SK-N-SH (cell line): Measurements from ENCODE around the gene PIEZO2. TPM values are rescaled to one million over a fixed set of nuclear protein-coding genes. Genes with fewer than 3 reads are reported as not detected.

Source experiments
- CTCF ChIA-PET: fragments of 300-600, 350-600 bp; formaldehyde crosslinking; extraction: SDS; loops from one replicate; lab custom pipeline; 2021; lab: Yijun Ruan, JAX
- POLR2A ChIA-PET: fragments of 350-600 bp; sonication (Branson Sonifier 250); formaldehyde crosslinking; extraction: SDS; loops from one replicate; lab custom pipeline; 2020; ENCODE audit warnings: antibody characterized with exemption, inconsistent platforms; lab: Yijun Ruan, JAX
- DNase-seq: peaks from one replicate; pipeline ENCODE4 v3.0.0; 2012
- H2AFZ ChIP-seq: fragments of 200-600 bp; sonication (generic); 2 replicates; pipeline ENCODE4 v1.8.1; 2016; ENCODE audit warnings: antibody characterized with exemption, mild to moderate bottlenecking, low read depth
- H3F3A ChIP-seq: fragments of 200-600 bp; sonication (generic); replicated peaks from 2 replicates; pipeline ENCODE3; 2016; ENCODE audit warnings: antibody characterized with exemption, mild to moderate bottlenecking; ENCODE audit not compliant: insufficient read depth
- H3K27ac ChIP-seq, 2 experiments: fragments of 200-500 bp in 1 of 2; fragments of 200-600 bp in 1 of 2; sonication (Bioruptor generic) in 1 of 2; sonication (generic), shearing (Covaris generic) in 1 of 2; 2 replicates each; pipeline versions ENCODE4 v1.5.1 to v1.6.1; 2014 to 2016; ENCODE audit warnings: low read depth in 2 of 2, inconsistent platforms in 1 of 2, low read length in 1 of 2, mild to moderate bottlenecking in 1 of 2, mixed read lengths in 1 of 2
- H3K27me3 ChIP-seq: fragments of 200-600 bp; sonication (generic), shearing (Covaris generic); 2 replicates; pipeline ENCODE4 v1.6.1; 2016; ENCODE audit warnings: mixed run types; ENCODE audit not compliant: insufficient read depth
- H3K36me3 ChIP-seq, 2 experiments: fragments of 200-500 bp in 1 of 2; fragments of 200-600 bp in 1 of 2; sonication (Bioruptor generic) in 1 of 2; sonication (generic) in 1 of 2; replicated peaks in 1 of 2; 2 replicates each; pipeline versions ENCODE3 to v1.5.1; 2014 to 2016; ENCODE audit warnings: low read length in 1 of 2, mild to moderate bottlenecking in 1 of 2; ENCODE audit not compliant: insufficient read depth in 2 of 2, control insufficient read depth in 1 of 2
- H3K4me1 ChIP-seq, 2 experiments: fragments of 200-500 bp in 1 of 2; fragments of 200-600 bp in 1 of 2; sonication (Bioruptor generic) in 1 of 2; sonication (generic), shearing (Covaris generic) in 1 of 2; 2 replicates each; pipeline versions ENCODE4 v1.5.1 to v1.6.1; 2014 to 2016; ENCODE audit warnings: low read depth in 1 of 2, low read length in 1 of 2, mixed run types in 1 of 2; ENCODE audit not compliant: insufficient read depth in 2 of 2, control insufficient read depth in 1 of 2
- H3K4me2 ChIP-seq: fragments of 200-600 bp; sonication (generic), shearing (Covaris generic); 2 replicates; pipeline ENCODE4 v1.6.1; 2017; ENCODE audit warnings: mixed run types
- H3K4me3 ChIP-seq, 2 experiments: fragments of 200-500 bp in 1 of 2; fragments of 200-600 bp in 1 of 2; sonication (Bioruptor generic) in 1 of 2; sonication (generic), shearing (Covaris generic) in 1 of 2; 2 replicates each; pipeline versions ENCODE4 v1.5.1 to v1.8.1; 2014 to 2016; ENCODE audit warnings: low read depth in 2 of 2, inconsistent platforms in 1 of 2, low read length in 1 of 2, mild to moderate bottlenecking in 1 of 2, mixed read lengths in 1 of 2, moderate library complexity in 1 of 2
- H3K79me2 ChIP-seq: fragments of 200-600 bp; sonication (generic); 2 replicates; pipeline ENCODE4 v1.8.1; 2017; ENCODE audit warnings: mild to moderate bottlenecking; ENCODE audit not compliant: insufficient read depth
- H3K9ac ChIP-seq: fragments of 200-600 bp; sonication (generic); 2 replicates; pipeline ENCODE4 v1.6.1; 2017; ENCODE audit warnings: mixed run types
- H3K9me2 ChIP-seq: fragments of 200-600 bp; sonication (generic); 2 replicates; pipeline ENCODE4 v1.6.1; 2017; ENCODE audit warnings: mixed run types
- H3K9me3 ChIP-seq: fragments of 200-600 bp; sonication (generic); 2 replicates; pipeline ENCODE4 v1.6.1; 2017; ENCODE audit warnings: mixed run types, mild to moderate bottlenecking, moderate library complexity
- H4K20me1 ChIP-seq: fragments of 200-600 bp; sonication (generic); 2 replicates; pipeline ENCODE4 v1.6.1; 2017; ENCODE audit warnings: mild to moderate bottlenecking, mixed run types; ENCODE audit not compliant: insufficient read depth
- CHD2 ChIP-seq: fragments of 150-350 bp; IDR thresholded peaks from 2 replicates; pipeline ENCODE4 v1.6.1; 2018; ENCODE audit warnings: low read length; ENCODE audit not compliant: partially characterized antibody
- CTCF ChIP-seq: fragments of 200-600 bp; sonication (generic); IDR thresholded peaks from 2 replicates; pipeline ENCODE4 v1.6.1; 2017; ENCODE audit warnings: antibody characterized with exemption, mild to moderate bottlenecking, moderate library complexity
- ELF1 ChIP-seq: IDR thresholded peaks from 2 replicates; pipeline ENCODE4 v1.4.0; 2012
- EP300 ChIP-seq, 2 experiments: IDR thresholded peaks; 2 replicates each; pipeline versions ENCODE4 v1.4.0 to v1.6.1; 2012; ENCODE audit warnings: borderline replicate concordance in 1 of 2, low read depth in 1 of 2, low read length in 1 of 2
- EZH2phosphoT487 ChIP-seq: fragments of 200-600 bp; sonication (generic); IDR thresholded peaks from 2 replicates; pipeline ENCODE4 v1.6.1; 2017; ENCODE audit warnings: low read depth, mixed run types, mild to moderate bottlenecking, antibody characterized with exemption, moderate library complexity, borderline replicate concordance
- GABPA ChIP-seq: IDR thresholded peaks from 2 replicates; pipeline ENCODE4 v1.4.0; 2012; ENCODE audit warnings: low read depth, mild to moderate bottlenecking
- MEF2A ChIP-seq: IDR thresholded peaks from 2 replicates; pipeline ENCODE4 v1.4.0; 2012; ENCODE audit warnings: low read depth, borderline replicate concordance
- MXI1 ChIP-seq: IDR thresholded peaks from 2 replicates; pipeline ENCODE4 v1.6.1; 2012; ENCODE audit warnings: mild to moderate bottlenecking, low read depth, low read length, improper control_type of control experiment
- PBX3 ChIP-seq: IDR thresholded peaks from 2 replicates; pipeline ENCODE4; 2012
- RAD21 ChIP-seq: IDR thresholded peaks from 2 replicates; pipeline ENCODE4 v1.6.1; 2012; ENCODE audit warnings: mild to moderate bottlenecking, low read length
- RFX5 ChIP-seq: IDR thresholded peaks from 2 replicates; pipeline ENCODE4 v1.6.1; 2012; ENCODE audit warnings: mild to moderate bottlenecking, improper control_type of control experiment, low read length
- RXRA ChIP-seq: IDR thresholded peaks from 2 replicates; pipeline ENCODE4 v1.4.0; 2012; ENCODE audit warnings: low read depth, mild to moderate bottlenecking, borderline replicate concordance
- SMC3 ChIP-seq: IDR thresholded peaks from 2 replicates; pipeline ENCODE4 v1.6.1; 2012; ENCODE audit warnings: low read depth, low read length, improper control_type of control experiment
- YY1 ChIP-seq: IDR thresholded peaks from 2 replicates; pipeline ENCODE4 v1.4.0; 2012; ENCODE audit warnings: low read depth, mild to moderate bottlenecking
- ZBTB33 ChIP-seq: IDR thresholded peaks from 2 replicates; pipeline ENCODE4 v1.4.0; 2012; ENCODE audit warnings: low read depth, borderline replicate concordance
- WGBS: methylation state at CpG from one replicate; pipeline ENCODE4 v1.1.6; 2017; ENCODE audit warnings: low lambda C conversion rate; 5-methylcytosine and 5-hydroxymethylcytosine counted together
- polyA plus RNA-seq, 3 experiments: library from polyadenylated mRNA; depleted of rRNA; stranded (reverse); fragments of >200 nt; gene quantifications; 2 replicates each; pipeline ENCODE4 v1.2.3, GENCODE V29; 2012

The PIEZO2 gene
- polyA plus RNA-seq, 1 of the 3 experiments (the other 2 are of a cell fraction): not detected

GRCh38 chr18:10913919-10914318, 235.4 kb downstream of the PIEZO2 start:
- Histone ChIP-seq H3K27ac (no peak overlapping the region), H3K36me3 (no peaks in the 10 kb centered on the region), H3K9me2 (no peaks in the 10 kb centered on the region), H3K4me3 (no peak overlapping the region), H3K27me3 (no peaks in the 10 kb centered on the region; the same call in 1 of the 2 replicates), H3K4me2 (no peak overlapping the region), H3K79me2 (no peaks in the 10 kb centered on the region), H3F3A (no peaks in the 10 kb centered on the region), H4K20me1 (no peaks in the 10 kb centered on the region), H2AFZ (no peak overlapping the region), H3K9ac (no peak overlapping the region), H3K9me3 (no peaks in the 10 kb centered on the region), H3K4me1 (no peaks in the 10 kb centered on the region)
- TF ChIP-seq EP300 (IDR thresholded peaks at IDR 0.05; ENCODE audit: borderline replicate concordance in 1 of 2, low read depth in 1 of 2, low read length in 1 of 2) (no peak), MEF2A (no peak), GABPA (no peak), RXRA (no peak), YY1 (no peak), RAD21 (no peak), ZBTB33 (no peak), EZH2phosphoT487 (no peak), CHD2 (no peak), MXI1 (no peak), RFX5 (no peak), ELF1 (no peak), CTCF (no peak), SMC3 (no peak), PBX3 (no peak)
- ChIA-PET POLR2A (no interaction called here), CTCF (no interaction called here)
- WGBS: under 1% methylated on average over 4 of the region's 4 CpGs
- DNase-seq: no peak
